ENCODE data around the gene STK24.
"Not testable (repeated sequence)": the region's sequence is repeated elsewhere in the genome, so short reads cannot be mapped to it uniquely, and the experiment has no call there.

STK24 gene

GRCh38 chr13:98428256-98428966 lies 148.5 kb downstream of the STK24 start:
- DNase-seq = no peak

- DNase-seq = no peak
Measured at GRCh38 chr13:98427331-98427995, 149.4 kb downstream of the STK24 start.

- DNase-seq = no peak
Measured at GRCh38 chr13:98423417-98423816, 153.5 kb downstream of the STK24 start.

GRCh38 chr13:98422046-98422445 lies 154.9 kb downstream of the STK24 start:
- DNase-seq = no peak

- no peak for DNase-seq
Measured at GRCh38 chr13:98420554-98421175, 156.2 kb downstream of the STK24 start.

GRCh38 chr13:98419786-98420553 lies 156.9 kb downstream of the STK24 start:
- DNase-seq = no peak

- DNase-seq = peak; percentile 44
Measured at GRCh38 chr13:98416408-98416807, 160.5 kb downstream of the STK24 start.

- no peak for DNase-seq
Measured at GRCh38 chr13:98415326-98416070, 161.4 kb downstream of the STK24 start.

- DNase-seq = no peak
Measured at GRCh38 chr13:98413796-98414195, 163.1 kb downstream of the STK24 start.

GRCh38 chr13:98413278-98413677 lies 163.6 kb downstream of the STK24 start:
- not testable (repeated sequence) for DNase-seq

- no peak for DNase-seq
Measured at GRCh38 chr13:98411617-98412265, 165.2 kb downstream of the STK24 start.

- DNase-seq = no peak
Measured at GRCh38 chr13:98411013-98411412, 165.9 kb downstream of the STK24 start.

- no peak for DNase-seq
Measured at GRCh38 chr13:98410612-98411011, 166.3 kb downstream of the STK24 start.

GRCh38 chr13:98409281-98409680 lies 167.6 kb downstream of the STK24 start:
- DNase-seq = no peak

- DNase-seq = no peak
Measured at GRCh38 chr13:98407575-98407974, 169.3 kb downstream of the STK24 start.

GRCh38 chr13:98406971-98407370 lies 169.9 kb downstream of the STK24 start:
- DNase-seq = no peak

GRCh38 chr13:98406427-98406826 lies 170.5 kb downstream of the STK24 start:
- DNase-seq = no peak

GRCh38 chr13:98405690-98406344 lies 171.1 kb downstream of the STK24 start:
- peak; percentile 26 for DNase-seq

GRCh38 chr13:98405107-98405571 lies 171.8 kb downstream of the STK24 start:
- no peak for DNase-seq

- DNase-seq = no peak
Measured at GRCh38 chr13:98403076-98403475, 173.8 kb downstream of the STK24 start.

GRCh38 chr13:98401934-98402333 lies 175.0 kb downstream of the STK24 start:
- no peak for DNase-seq
